GM19397 (cell line): Measurements from ENCODE around the gene PATE3.

Source experiments
- ATAC-seq: cut with Tn5 transposase; IDR thresholded peaks from one replicate; pipeline ENCODE4 v1.9.1; 2021; ENCODE audit warnings: mild to moderate bottlenecking, moderate library complexity; ENCODE audit not compliant: unreplicated experiment

Gene PATE3

GRCh38 chr11:125835748-125836147 is 47.8 kb downstream of the PATE3 start:
- ATAC-seq, result no peak
